ENCODE measurements around the gene LY6G6C.

- TF ChIP-seq CTCF (IDR thresholded peaks at IDR 0.05; ENCODE audit: insufficient read depth, low read depth, low read length): no peak
- no peak for TF ChIP-seq EZH2 (IDR thresholded peaks at IDR 0.05; ENCODE audit: insufficient read depth, low read length)
These were observed 42.7 kb upstream of the LY6G6C start for GRCh38 chr6:31764198-31764597.

Measured in astrocyte (in vitro differentiated cells and primary cell).